Activated CD4-positive, alpha-beta T cell treated with anti-CD3 and anti-CD28 coated beads, Interleukin-2, amount 50 U/mL, for 24 hours (primary cell): ENCODE data around the gene DUSP23.

Source experiments
- DNase-seq, 2 donors: peaks; one replicate each; pipeline ENCODE4 v3.0.0-alpha.2; 2020; ENCODE audit warnings: low read depth in 1 of 2, low spot score in 1 of 2

DUSP23 gene

DNA sequence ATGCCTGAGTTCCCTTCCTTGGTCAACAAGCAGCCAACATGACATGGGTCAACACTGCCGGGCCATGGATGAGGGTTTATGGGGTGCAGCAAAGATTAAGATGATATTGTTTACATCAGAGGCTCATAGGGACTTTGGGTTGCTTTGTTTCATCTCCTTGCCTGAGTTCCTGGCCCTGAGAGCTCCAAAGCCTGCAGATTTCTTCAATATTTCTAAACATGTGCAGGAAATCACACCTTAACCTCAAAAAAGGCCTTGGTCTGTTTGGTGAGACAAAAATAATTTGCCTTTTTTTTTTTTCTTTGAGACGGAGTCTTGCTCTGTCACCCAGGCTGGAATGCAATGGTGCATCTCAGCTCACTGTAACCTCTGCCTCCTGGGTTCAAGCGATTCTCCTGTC lies 46.8 kb downstream of the DUSP23 start:
- DNase-seq = no peak

- no peak for DNase-seq
Measured at GRCh38 chr1:159828176-159828575, 47.4 kb downstream of the DUSP23 start.

GRCh38 chr1:159828581-159829272 lies 48.0 kb downstream of the DUSP23 start:
- DNase-seq = no peak

DNA sequence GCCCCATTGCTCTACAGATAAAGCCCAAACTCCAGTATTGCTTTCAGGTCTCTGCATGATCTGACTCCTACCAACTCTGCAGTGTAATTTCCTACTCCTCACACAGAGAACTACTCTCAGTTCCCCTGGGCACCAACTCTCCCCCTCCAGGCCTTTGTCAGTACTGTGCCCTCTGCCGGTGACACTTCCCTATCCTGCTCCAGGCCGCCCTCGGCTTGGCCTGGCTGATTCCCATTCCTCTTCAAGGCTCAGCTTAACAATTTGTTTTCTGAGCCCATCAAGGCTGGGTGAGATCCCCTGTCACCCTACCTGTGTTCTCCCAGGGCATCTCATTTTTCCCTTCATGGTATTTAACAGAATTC lies 48.5 kb downstream of the DUSP23 start:
- no peak for DNase-seq

GRCh38 chr1:159829822-159830465 lies 49.2 kb downstream of the DUSP23 start:
- DNase-seq = no peak

DNA sequence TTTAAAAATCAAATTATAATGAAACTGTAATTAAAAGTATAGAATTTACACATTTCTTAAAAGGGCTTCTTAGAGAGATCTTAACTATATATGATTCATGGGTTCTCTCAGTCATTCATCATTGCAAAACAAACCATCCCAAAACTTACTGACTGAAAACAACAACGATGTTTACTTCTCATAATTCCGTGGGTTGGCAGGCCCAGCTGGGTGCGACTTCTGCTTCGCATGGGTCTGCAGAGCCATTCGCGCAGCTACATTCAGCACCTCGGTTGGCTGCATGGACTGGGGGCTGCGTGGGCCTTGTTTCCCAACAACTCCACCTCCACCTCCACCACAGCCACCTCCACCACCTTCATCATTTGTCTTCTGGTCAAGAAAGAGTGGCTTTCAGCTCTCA lies 50.0 kb downstream of the DUSP23 start:
- no peak for DNase-seq

DNA sequence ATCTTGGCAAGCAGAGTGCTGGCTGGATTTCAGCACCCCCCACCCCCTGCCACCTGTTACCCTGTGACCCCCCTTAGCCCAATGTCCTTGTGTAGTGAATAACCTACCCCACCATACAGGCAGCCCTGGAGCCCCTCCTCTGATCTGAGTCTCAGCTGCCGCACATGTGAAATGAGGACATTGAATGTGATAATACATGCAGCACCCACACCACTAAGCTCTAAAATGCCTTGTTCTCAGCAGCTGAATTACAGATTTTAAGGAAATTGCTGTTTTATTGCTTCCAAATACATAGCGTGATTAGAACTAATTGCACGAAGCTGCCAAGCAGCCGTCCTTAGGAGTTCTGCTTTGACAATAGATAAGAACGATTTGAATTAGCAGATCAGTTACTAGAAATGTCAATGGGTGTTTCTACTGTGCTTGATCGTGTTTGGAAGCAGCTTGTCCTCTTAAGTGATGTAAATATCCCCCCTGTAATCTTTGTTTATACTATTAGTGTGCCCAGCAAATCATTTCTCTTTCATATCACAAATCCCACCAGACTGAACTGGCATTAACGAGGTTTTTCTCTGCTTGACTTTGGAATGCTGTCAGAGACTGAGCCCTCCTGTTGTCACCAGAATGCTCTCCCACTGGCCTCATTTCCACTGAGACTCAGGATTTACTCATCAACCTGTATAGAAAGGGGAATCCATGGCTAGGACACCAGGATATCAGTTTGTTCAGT lies 50.8 kb downstream of the DUSP23 start:
- no peak for DNase-seq
